ENCODE results near the gene PACS2. TPM values are rescaled to one million over a fixed set of nuclear protein-coding genes. Genes with fewer than 3 reads are reported as not detected.

The PACS2 gene
- polyA plus RNA-seq, 3 donors: 57.6 to 96.7 (median 86.0) TPM

DNA sequence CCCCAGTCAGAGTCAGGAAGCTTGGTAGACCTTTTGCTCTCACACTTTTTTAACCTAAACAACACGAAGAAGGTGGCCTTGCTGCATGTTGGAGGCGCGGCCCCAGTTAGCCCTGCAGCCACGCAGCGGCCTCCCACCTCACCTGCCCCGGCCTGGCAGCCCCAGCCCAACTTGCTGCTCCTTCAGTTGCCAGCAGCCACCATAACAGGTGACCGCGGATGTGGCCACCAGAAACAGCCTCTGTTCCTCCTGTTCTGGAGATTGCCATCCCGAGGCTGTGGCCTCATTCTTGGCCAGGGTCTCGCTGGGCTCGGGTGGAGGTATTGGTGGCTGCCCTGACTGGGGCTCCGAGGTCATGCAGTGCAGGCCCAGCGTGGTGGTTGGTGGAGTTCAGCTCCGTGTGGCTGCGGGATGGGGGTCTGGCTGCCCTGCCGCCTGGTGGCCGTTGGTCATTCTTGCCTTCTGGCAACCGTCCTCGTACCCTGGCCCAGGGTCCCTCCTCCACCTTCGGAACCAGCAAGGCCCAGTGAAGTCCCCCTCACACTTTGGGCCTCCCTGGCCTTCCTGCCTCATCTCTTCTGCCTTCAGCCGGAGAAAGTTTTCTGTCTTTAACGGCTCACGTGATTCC, 63.1 kb downstream of the PACS2 start:
- no peak for DNase-seq (ENCODE audit: extremely low read depth in 1 of 11, low read depth in 9 of 11, low spot score in 4 of 11)

GRCh38 chr14:105378199-105378598, 63.7 kb downstream of the PACS2 start:
- DNase-seq (ENCODE audit: extremely low read depth in 1 of 11, low read depth in 9 of 11, low spot score in 4 of 11): no peak

DNA sequence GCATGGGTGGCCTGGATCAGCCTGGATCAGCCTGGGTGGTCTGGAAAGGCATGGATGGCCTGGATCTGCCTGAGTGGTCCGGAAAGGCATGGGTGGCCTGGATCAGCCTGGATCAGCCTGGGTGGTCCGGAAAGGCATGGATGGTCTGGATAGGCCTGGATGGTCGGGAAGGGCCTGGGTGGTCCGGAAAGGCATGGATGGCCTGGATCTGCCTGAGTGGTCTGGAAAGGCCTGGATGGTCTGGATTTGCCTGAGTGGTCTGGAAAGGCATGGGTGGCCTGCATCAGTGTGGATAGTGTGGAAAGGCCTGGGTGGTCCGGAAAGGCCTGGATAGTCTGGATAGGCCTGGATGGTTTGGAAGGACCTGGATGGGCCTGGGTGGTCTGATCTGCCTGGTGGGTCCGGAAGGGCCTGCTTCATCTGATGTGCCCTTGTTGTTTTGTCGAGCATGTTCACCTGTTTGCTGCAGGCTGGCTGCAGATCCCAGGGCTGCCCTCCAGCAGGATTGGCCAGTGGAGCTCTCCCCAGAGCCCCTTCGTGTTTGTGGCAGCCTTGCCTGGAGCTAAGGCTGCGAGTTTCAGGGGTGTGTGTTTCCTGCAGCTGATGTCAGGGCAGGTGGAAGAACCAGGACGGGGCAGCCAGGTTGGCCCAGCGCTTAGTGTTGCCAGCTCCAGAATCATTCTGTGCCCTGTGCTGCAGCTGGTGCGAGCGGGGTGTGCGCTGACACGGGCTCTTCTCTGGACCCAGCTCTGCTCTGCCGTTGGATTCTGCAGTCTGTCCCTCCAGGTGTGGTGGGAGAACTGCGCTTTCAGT, 64.5 kb downstream of the PACS2 start:
- no peak for DNase-seq (ENCODE audit: extremely low read depth in 1 of 11, low read depth in 9 of 11, low spot score in 4 of 11)

- no peak for DNase-seq (ENCODE audit: extremely low read depth in 1 of 11, low read depth in 9 of 11, low spot score in 4 of 11)
Measured at GRCh38 chr14:105379946-105380345, 65.4 kb downstream of the PACS2 start.

GRCh38 chr14:105380756-105381155, 66.2 kb downstream of the PACS2 start:
- no peak for DNase-seq (ENCODE audit: extremely low read depth in 1 of 11, low read depth in 9 of 11, low spot score in 4 of 11)

DNA sequence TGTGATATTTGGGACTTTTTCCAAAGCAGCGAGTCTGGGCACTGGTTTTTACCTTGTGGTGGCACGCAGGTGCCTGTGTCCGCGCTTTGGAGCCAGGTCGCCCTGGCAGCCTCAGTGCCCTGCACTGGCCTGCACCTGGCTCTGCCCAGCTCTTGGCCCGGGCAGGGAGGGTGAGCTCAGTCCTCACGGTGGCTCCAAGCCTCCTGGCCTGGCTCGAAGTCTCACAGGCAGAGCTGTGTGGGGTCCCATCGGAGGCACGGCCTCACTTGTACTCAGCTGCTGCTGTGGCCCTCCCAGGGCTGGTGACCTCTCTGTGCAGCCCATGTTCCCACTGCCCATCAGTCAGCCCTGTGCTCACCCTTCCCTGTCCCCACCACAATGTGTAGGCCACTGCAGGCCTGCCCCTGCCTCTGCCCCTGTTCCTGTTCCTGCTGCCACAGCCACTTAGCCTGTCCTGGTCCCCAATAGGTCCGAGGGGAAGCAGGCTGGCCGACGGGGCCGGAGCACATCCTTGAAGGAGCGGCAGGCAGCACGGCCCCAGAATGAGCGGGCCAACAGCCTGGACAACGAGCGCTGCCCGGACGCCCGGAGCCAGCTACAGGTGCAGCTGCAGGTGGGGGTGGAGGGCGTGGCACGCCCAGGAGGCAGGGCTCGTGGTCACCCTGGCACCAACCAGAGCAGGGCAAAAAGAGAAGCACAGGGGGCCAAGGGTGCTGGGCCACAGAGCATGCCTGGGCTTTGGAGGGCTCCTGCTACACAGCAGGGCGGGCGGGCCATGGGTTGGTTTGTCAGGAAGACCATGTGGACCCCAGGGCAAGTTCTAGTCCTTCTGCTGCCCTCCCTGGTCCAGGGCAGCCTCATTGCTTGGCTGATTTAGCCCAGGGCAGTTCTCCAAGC, 67.1 kb downstream of the PACS2 start:
- no peak for DNase-seq (ENCODE audit: extremely low read depth in 1 of 11, low read depth in 9 of 11, low spot score in 4 of 11)

DNA sequence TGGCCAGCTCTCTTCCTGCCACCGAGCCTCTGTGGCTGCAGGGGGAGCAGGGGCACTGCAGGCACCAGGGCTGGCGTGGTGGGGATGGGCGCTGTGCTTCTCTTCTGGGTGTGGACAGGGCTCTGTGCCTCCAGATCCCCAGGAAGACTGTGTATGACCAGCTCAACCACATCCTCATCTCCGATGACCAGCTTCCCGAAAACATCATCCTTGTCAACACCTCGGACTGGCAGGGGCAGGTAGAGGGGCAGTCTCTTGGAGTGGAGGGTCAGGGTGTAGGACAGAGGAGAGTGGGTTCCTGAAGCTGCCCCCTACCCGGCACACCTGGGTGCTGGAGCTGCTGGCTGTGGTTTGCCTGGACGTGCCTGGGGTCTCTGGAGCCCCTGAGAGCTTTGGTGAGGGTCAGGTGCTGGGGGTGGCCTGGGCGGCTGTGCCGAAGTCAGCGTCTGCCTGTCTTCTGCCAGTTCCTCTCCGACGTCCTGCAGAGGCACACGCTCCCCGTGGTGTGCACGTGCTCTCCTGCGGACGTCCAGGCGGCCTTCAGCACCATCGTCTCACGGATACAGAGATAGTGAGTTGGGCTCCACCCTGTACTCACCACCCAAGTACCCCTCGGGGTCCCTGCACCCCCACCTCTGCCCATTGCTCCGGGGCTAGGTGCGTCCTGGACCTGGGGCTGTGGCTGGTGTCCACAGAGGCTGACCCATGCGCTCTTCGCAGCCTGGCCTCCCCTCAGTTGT, 68.0 kb downstream of the PACS2 start:
- DNase-seq (ENCODE audit: extremely low read depth in 1 of 11, low read depth in 9 of 11, low spot score in 4 of 11): no peak

DNA sequence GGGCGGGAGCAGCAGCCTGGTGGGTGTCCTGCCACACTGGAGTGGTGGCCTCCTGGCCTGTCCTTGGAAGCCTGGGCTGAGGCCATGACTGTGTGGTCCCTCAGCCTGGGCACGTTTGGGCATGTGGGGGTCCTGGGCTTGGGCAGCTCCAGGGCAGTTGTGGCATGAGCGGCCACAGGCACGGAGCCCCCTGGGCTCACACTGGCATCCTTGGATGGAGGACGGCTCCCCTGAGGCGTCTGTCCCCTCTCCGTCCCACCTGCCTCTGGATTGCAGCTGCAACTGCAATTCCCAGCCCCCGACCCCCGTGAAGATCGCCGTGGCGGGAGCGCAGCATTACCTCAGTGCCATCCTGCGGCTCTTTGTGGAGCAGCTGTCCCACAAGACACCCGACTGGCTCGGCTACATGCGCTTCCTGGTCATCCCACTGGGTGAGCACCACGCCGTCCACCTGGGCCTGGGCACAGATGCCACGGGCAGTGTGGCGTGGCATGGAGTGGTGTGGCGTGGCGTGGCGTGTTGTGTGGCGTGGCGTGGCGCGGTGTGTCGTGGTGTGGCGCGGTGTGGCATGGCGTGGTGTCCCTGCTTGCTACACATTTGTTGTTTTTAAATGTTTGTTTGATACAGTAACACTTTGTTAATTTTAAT, 68.7 kb downstream of the PACS2 start:
- DNase-seq (ENCODE audit: extremely low read depth in 1 of 11, low read depth in 9 of 11, low spot score in 4 of 11): no peak

DNA sequence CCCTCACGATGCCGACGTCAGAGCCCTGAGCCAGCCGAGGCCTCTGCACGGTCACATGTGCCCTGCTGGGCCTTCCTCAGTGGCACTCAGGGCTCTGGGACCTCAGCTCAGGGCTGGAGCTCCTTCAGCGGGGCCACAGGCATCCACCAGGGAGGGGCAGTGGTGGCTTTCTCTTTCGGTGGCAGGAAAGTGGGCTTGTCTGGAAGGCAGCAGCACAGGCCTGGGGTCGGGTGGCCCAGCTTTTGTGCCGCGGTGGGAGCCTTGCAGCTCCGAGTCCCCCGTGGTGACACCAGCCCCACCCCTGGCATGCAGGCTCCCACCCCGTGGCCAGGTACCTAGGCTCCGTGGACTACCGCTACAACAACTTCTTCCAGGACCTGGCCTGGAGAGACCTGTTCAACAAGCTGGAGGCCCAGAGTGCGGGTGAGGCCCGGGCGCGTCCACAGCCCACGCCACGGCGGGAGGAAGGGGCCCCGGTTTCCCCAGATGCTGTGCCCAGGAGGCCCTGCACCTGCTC, 69.6 kb downstream of the PACS2 start:
- no peak for DNase-seq (ENCODE audit: extremely low read depth in 1 of 11, low read depth in 9 of 11, low spot score in 4 of 11)

- no peak for DNase-seq (ENCODE audit: extremely low read depth in 1 of 11, low read depth in 9 of 11, low spot score in 4 of 11)
Measured at GRCh38 chr14:105384605-105385321, 70.2 kb downstream of the PACS2 start.

- DNase-seq (ENCODE audit: extremely low read depth in 1 of 11, low read depth in 9 of 11, low spot score in 4 of 11): no peak
Measured at GRCh38 chr14:105385322-105385637, 70.7 kb downstream of the PACS2 start.

GRCh38 chr14:105385698-105386365, 71.3 kb downstream of the PACS2 start:
- no peak for DNase-seq (ENCODE audit: extremely low read depth in 1 of 11, low read depth in 9 of 11, low spot score in 4 of 11)

GRCh38 chr14:105386581-105387529, 72.3 kb downstream of the PACS2 start:
- DNase-seq (ENCODE audit: extremely low read depth in 1 of 11, low read depth in 9 of 11, low spot score in 4 of 11): no peak

DNA sequence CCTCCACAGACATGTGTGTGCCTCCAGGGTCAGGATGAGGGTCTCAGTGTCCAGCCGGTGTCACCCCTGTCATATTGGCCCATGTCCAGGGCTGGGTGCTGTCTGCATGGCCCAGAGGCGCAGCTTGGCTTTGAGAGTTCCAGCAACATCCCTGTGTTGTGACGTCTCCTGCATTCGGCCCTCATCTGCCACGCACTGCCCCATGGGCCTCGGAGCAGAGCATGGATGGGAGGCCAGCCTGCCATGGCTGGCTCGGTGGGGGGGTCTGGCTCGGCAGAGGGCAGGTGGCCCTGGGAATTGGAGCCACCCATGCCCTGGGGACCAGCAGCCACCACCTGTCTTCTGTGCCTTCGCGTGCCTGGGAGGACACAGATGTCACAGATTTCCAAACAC, 73.0 kb downstream of the PACS2 start:
- DNase-seq (ENCODE audit: extremely low read depth in 1 of 11, low read depth in 9 of 11, low spot score in 4 of 11): no peak

- DNase-seq (ENCODE audit: extremely low read depth in 1 of 11, low read depth in 9 of 11, low spot score in 4 of 11): no peak
Measured at GRCh38 chr14:105388110-105388951, 73.8 kb downstream of the PACS2 start.

GRCh38 chr14:105388976-105389375, 74.4 kb downstream of the PACS2 start:
- no peak for DNase-seq (ENCODE audit: extremely low read depth in 1 of 11, low read depth in 9 of 11, low spot score in 4 of 11)

Measured in renal cortex interstitium (tissue), 11 donors.